ENCODE data around the gene RPL36. TPM values are rescaled to one million over a fixed set of nuclear protein-coding genes. Genes with fewer than 3 reads are reported as not detected.
"Not testable (repeated sequence)": the region's sequence is repeated elsewhere in the genome, so short reads cannot be mapped to it uniquely, and the experiment has no call there.

RPL36 gene
- total RNA-seq, 2 donors from 2014 or later, result 759 to 781 TPM

GRCh38 chr19:5697890-5698634, 8.0 kb downstream of the RPL36 start:
- intact Hi-C loops (cut with DNase I, micrococcal nuclease), result no loop called here
- peak in 1 of 2 donors; percentile 24 for DNase-seq
- no peak for ATAC-seq

GRCh38 chr19:5698635-5699422, 8.7 kb downstream of the RPL36 start:
- no peak for DNase-seq
- intact Hi-C loops (cut with DNase I, micrococcal nuclease), result no loop called here
- ATAC-seq, result no peak

- no peak for ATAC-seq
- intact Hi-C loops (cut with DNase I, micrococcal nuclease), result no loop called here
- no peak for DNase-seq
Measured at GRCh38 chr19:5700455-5701092, 10.5 kb downstream of the RPL36 start.

GRCh38 chr19:5702053-5702410, 11.9 kb downstream of the RPL36 start:
- ATAC-seq; intact Hi-C loops (cut with DNase I, micrococcal nuclease); DNase-seq: not testable (repeated sequence)

GRCh38 chr19:5703819-5704818, 14.0 kb downstream of the RPL36 start:
- intact Hi-C loops (cut with DNase I, micrococcal nuclease), result no loop called here
- no peak for DNase-seq
- ATAC-seq, result peak; percentile 2

GRCh38 chr19:5705552-5705951, 15.5 kb downstream of the RPL36 start:
- ATAC-seq (no peak), DNase-seq (no peak)
- intact Hi-C loops (cut with DNase I, micrococcal nuclease), result no loop called here

- ATAC-seq, result no peak
- DNase-seq, result no peak
- intact Hi-C loops (cut with DNase I, micrococcal nuclease), result no loop called here
Measured at GRCh38 chr19:5706876-5707573, 16.9 kb downstream of the RPL36 start.

GRCh38 chr19:5707576-5708575, 17.8 kb downstream of the RPL36 start:
- ATAC-seq, result no peak
- no peak for DNase-seq
- intact Hi-C loops (cut with DNase I, micrococcal nuclease), result no loop called here

GRCh38 chr19:5711025-5711424, 20.9 kb downstream of the RPL36 start:
- ATAC-seq, result no peak
- intact Hi-C loops (cut with DNase I, micrococcal nuclease), result no loop called here
- no peak for DNase-seq

GRCh38 chr19:5711713-5712161, 21.6 kb downstream of the RPL36 start:
- intact Hi-C loops (cut with DNase I, micrococcal nuclease), result no loop called here
- ATAC-seq (peak; percentile 7), DNase-seq (no peak)

GRCh38 chr19:5713228-5713627, 23.1 kb downstream of the RPL36 start:
- no peak for DNase-seq
- no peak for ATAC-seq
- intact Hi-C loops (cut with DNase I, micrococcal nuclease), result no loop called here

- ATAC-seq, result no peak
- no peak for DNase-seq
- intact Hi-C loops (cut with DNase I, micrococcal nuclease), result no loop called here
Measured at GRCh38 chr19:5714816-5715215, 24.7 kb downstream of the RPL36 start.

GRCh38 chr19:5717215-5717935, 27.3 kb downstream of the RPL36 start:
- DNase-seq, result no peak
- ATAC-seq, result no peak
- intact Hi-C loops (cut with DNase I, micrococcal nuclease), result no loop called here

- DNase-seq (no peak), ATAC-seq (no peak)
- intact Hi-C loops (cut with DNase I, micrococcal nuclease), result no loop called here
Measured at GRCh38 chr19:5718037-5718578, 28.0 kb downstream of the RPL36 start.

- no peak for DNase-seq
- intact Hi-C loops (cut with DNase I, micrococcal nuclease), result no loop called here
- no peak for ATAC-seq
Measured at GRCh38 chr19:5718579-5719273, 28.6 kb downstream of the RPL36 start.
